GM18873 (cell line): Measurements from ENCODE around the gene USP44.
"Not testable (repeated sequence)": the region's sequence is repeated elsewhere in the genome, so short reads cannot be mapped to it uniquely, and the experiment has no call there.

Experiments used
- ATAC-seq: cut with Tn5 transposase; IDR thresholded peaks from one replicate; pipeline ENCODE4 v1.9.1; 2021; ENCODE audit warnings: mild to moderate bottlenecking, moderate library complexity, moderate number of reproducible peaks; ENCODE audit not compliant: unreplicated experiment, low FRiP score

Gene USP44

GRCh38 chr12:95511977-95512376, 39.3 kb downstream of the USP44 start:
- ATAC-seq = no peak

GRCh38 chr12:95509300-95509699, 42.0 kb downstream of the USP44 start:
- no peak for ATAC-seq

GRCh38 chr12:95506707-95507523, 44.4 kb downstream of the USP44 start:
- no peak for ATAC-seq

- ATAC-seq = no peak
Measured at GRCh38 chr12:95505039-95505438, 46.2 kb downstream of the USP44 start.

- ATAC-seq = no peak
Measured at GRCh38 chr12:95504140-95504539, 47.1 kb downstream of the USP44 start.

- ATAC-seq = no peak
Measured at GRCh38 chr12:95499772-95500171, 51.5 kb downstream of the USP44 start.

- ATAC-seq = no peak
Measured at GRCh38 chr12:95498968-95499367, 52.3 kb downstream of the USP44 start.

GRCh38 chr12:95497031-95497430, 54.2 kb downstream of the USP44 start:
- ATAC-seq = no peak

- no peak for ATAC-seq
Measured at GRCh38 chr12:95495433-95495832, 55.8 kb downstream of the USP44 start.

GRCh38 chr12:95494888-95495287, 56.4 kb downstream of the USP44 start:
- no peak for ATAC-seq

- ATAC-seq = no peak
Measured at GRCh38 chr12:95492462-95492861, 58.8 kb downstream of the USP44 start.

- no peak for ATAC-seq
Measured at GRCh38 chr12:95487024-95487423, 64.3 kb downstream of the USP44 start.

- no peak for ATAC-seq
Measured at GRCh38 chr12:95484524-95484923, 66.8 kb downstream of the USP44 start.

- not testable (repeated sequence) for ATAC-seq
Measured at GRCh38 chr12:95482564-95482963, 68.7 kb downstream of the USP44 start.

- ATAC-seq = no peak
Measured at GRCh38 chr12:95481888-95482287, 69.4 kb downstream of the USP44 start.

GRCh38 chr12:95481072-95481471, 70.2 kb downstream of the USP44 start:
- ATAC-seq = no peak

GRCh38 chr12:95480230-95480629, 71.0 kb downstream of the USP44 start:
- ATAC-seq = no peak

GRCh38 chr12:95474660-95474958, 76.7 kb downstream of the USP44 start:
- no peak for ATAC-seq

- ATAC-seq = peak; percentile 98
Measured at GRCh38 chr12:95473884-95474659, 77.2 kb downstream of the USP44 start, which contains the start of gene METAP2. Gene METAP2, plus strand, starts transcription at chr12:95474152. Its CDS starts 28 bp downstream, at chr12:95474180.

- peak; percentile 10 for ATAC-seq
Measured at GRCh38 chr12:95473231-95473883, 77.9 kb downstream of the USP44 start.

GRCh38 chr12:95470300-95470699, 81.0 kb downstream of the USP44 start:
- ATAC-seq = no peak
